Trophoblast cell (in vitro differentiated cells and primary cell): ENCODE measurements around the gene TMEM235.

Experiments
- DNase-seq, 2 donors: peaks; one replicate each; pipeline ENCODE4 v3.0.0-alpha.2; 2016
- H2AFZ ChIP-seq: 2 replicates; pipeline ENCODE4 v1.6.1; 2013; ENCODE audit warnings: low read length, moderate library complexity, mild to moderate bottlenecking; ENCODE audit not compliant: insufficient read depth, poor library complexity
- H2AK5ac ChIP-seq: 2 replicates; pipeline ENCODE4 v1.6.1; 2013; ENCODE audit warnings: mild to moderate bottlenecking, low read length
- H2BK120ac ChIP-seq: 2 replicates; pipeline ENCODE4 v1.6.1; 2013; ENCODE audit warnings: low read length, mild to moderate bottlenecking, moderate library complexity; ENCODE audit not compliant: insufficient read depth, poor library complexity
- H2BK12ac ChIP-seq: 2 replicates; pipeline ENCODE4 v1.6.1; 2013; ENCODE audit warnings: mild to moderate bottlenecking, low read length, moderate library complexity
- H2BK5ac ChIP-seq: 2 replicates; pipeline ENCODE4 v1.6.1; 2013; ENCODE audit warnings: low read length, low read depth, moderate library complexity, mild to moderate bottlenecking; ENCODE audit not compliant: poor library complexity
- H3K14ac ChIP-seq: 2 replicates; pipeline ENCODE4 v1.6.1; 2013; ENCODE audit warnings: mild to moderate bottlenecking, low read length
- H3K18ac ChIP-seq: 2 replicates; pipeline ENCODE4 v1.6.1; 2013; ENCODE audit warnings: mild to moderate bottlenecking, low read length
- H3K23ac ChIP-seq: 2 replicates; pipeline ENCODE4 v1.6.1; 2013; ENCODE audit warnings: low read length
- H3K27ac ChIP-seq: 2 replicates; pipeline ENCODE4 v1.5.1; 2013; ENCODE audit warnings: low read depth, mild to moderate bottlenecking, inconsistent platforms, low read length, moderate library complexity
- H3K27me3 ChIP-seq: 2 replicates; pipeline ENCODE4 v1.6.1; 2013; ENCODE audit warnings: inconsistent platforms, mild to moderate bottlenecking, low read length, moderate library complexity; ENCODE audit not compliant: insufficient read depth
- H3K36me3 ChIP-seq, 2 experiments: 1 replicate in 1 of 2; 2 replicates in 1 of 2; pipeline ENCODE4 v1.6.1; 2013; ENCODE audit warnings: low read length in 2 of 2, mild to moderate bottlenecking in 2 of 2, moderate library complexity in 1 of 2; ENCODE audit not compliant: insufficient read depth in 2 of 2, control insufficient read depth in 1 of 2
- H3K4ac ChIP-seq: 2 replicates; pipeline ENCODE4 v1.6.1; 2013; ENCODE audit warnings: low read depth, mild to moderate bottlenecking, low read length, moderate library complexity
- H3K4me1 ChIP-seq, 2 experiments: 1 replicate in 1 of 2; 2 replicates in 1 of 2; pipeline ENCODE4 v1.6.1; 2013; ENCODE audit warnings: low read length in 2 of 2, mild to moderate bottlenecking in 2 of 2, moderate library complexity in 1 of 2; ENCODE audit not compliant: insufficient read depth in 2 of 2, control insufficient read depth in 1 of 2
- H3K4me2 ChIP-seq: 2 replicates; pipeline ENCODE4 v1.6.1; 2013; ENCODE audit warnings: inconsistent platforms, mild to moderate bottlenecking, low read length, moderate library complexity
- H3K4me3 ChIP-seq: 2 replicates; pipeline ENCODE4 v1.5.1; 2013; ENCODE audit warnings: mild to moderate bottlenecking, low read depth, low read length, inconsistent platforms
- H3K79me1 ChIP-seq: one replicate; pipeline ENCODE4 v1.6.1; 2013; ENCODE audit warnings: low read length
- H3K79me2 ChIP-seq: 2 replicates; pipeline ENCODE4 v1.6.1; 2013; ENCODE audit warnings: low read length, mild to moderate bottlenecking; ENCODE audit not compliant: control insufficient read depth, insufficient read depth, poor library complexity
- H3K9ac ChIP-seq: 2 replicates; pipeline ENCODE4 v1.6.1; 2013; ENCODE audit warnings: mild to moderate bottlenecking, low read length
- H3K9me3 ChIP-seq: 2 replicates; pipeline ENCODE4 v1.6.1; 2013; ENCODE audit warnings: low read depth, mild to moderate bottlenecking, control low read depth, inconsistent platforms, low read length; ENCODE audit not compliant: insufficient read depth
- H4K12ac ChIP-seq: 2 replicates; pipeline ENCODE4 v1.6.1; 2013; ENCODE audit warnings: low read depth, mild to moderate bottlenecking, low read length, moderate library complexity
- H4K8ac ChIP-seq: 2 replicates; pipeline ENCODE4 v1.6.1; 2013; ENCODE audit warnings: low read depth, mild to moderate bottlenecking, low read length, moderate library complexity
- H4K91ac ChIP-seq: one replicate; pipeline ENCODE4 v1.6.1; 2013; ENCODE audit warnings: low read depth, mild to moderate bottlenecking, low read length, moderate library complexity
- WGBS: extraction: QIAGEN DNeasy Blood & Tissue Kit; methylation state at CpG from one replicate; pipeline ENCODE4 v1.1.7; 2013; ENCODE audit warnings: missing lambda C conversion rate; ENCODE audit not compliant: insufficient read length, insufficient coverage; ENCODE audit errors: extremely low coverage; 5-methylcytosine and 5-hydroxymethylcytosine counted together

TMEM235 gene

GRCh38 chr17:78197147-78197832 is 34.1 kb upstream of the TMEM235 start:
- H2AFZ ChIP-seq, result no peak overlapping the region
- H3K18ac ChIP-seq, result no peak overlapping the region

GRCh38 chr17:78200451-78200850 is 31.0 kb upstream of the TMEM235 start:
- Histone ChIP-seq H3K14ac (no peak overlapping the region), H3K4me2 (no peak overlapping the region), H2BK12ac (no peak overlapping the region), H3K18ac (no peak overlapping the region), H3K4me1 (peaks cover 12 to 13% of the 10 kb centered on the region in 2 experiments), H3K4ac (no peak overlapping the region), H3K79me2 (no peaks in the 10 kb centered on the region), H3K27ac (no peak overlapping the region), H3K27me3 (no peaks in the 10 kb centered on the region), H4K8ac (no peak overlapping the region), H3K9ac (no peak overlapping the region), H2AFZ (no peak overlapping the region), H4K12ac (no peak overlapping the region), H3K79me1 (peaks cover 4% of the 10 kb centered on the region), H3K4me3 (no peak overlapping the region), H2BK5ac (no peak overlapping the region), H3K36me3 (peaks cover 3 to 10% of the 10 kb centered on the region in 2 experiments), H2AK5ac (no peak overlapping the region), H4K91ac (no peak overlapping the region), H2BK120ac (no peak overlapping the region), H3K23ac (no peak overlapping the region), H3K9me3 (peaks cover 4% of the 10 kb centered on the region)
- DNase-seq, result no peak
- no CpG with 5 or more reads among the region's 6 CpGs for WGBS

More at GRCh38 chr17:78197147-78197832, 34.1 kb upstream of the TMEM235 start:
- DNase-seq, result peak; percentile 21 to 38
- Histone ChIP-seq H4K8ac (no peak overlapping the region), H2BK5ac (no peak overlapping the region), H3K23ac (no peak overlapping the region), H4K91ac (no peak overlapping the region), H3K9me3 (no peaks in the 10 kb centered on the region), H3K14ac (no peak overlapping the region), H3K4me2 (no peak overlapping the region), H3K79me1 (peaks cover 4% of the 10 kb centered on the region), H3K4me3 (no peak overlapping the region), H4K12ac (no peak overlapping the region), H3K36me3 (peaks cover 2% of the 10 kb centered on the region in 2 experiments), H3K27me3 (no peaks in the 10 kb centered on the region), H3K27ac (no peak overlapping the region), H2BK120ac (no peak overlapping the region), H3K79me2 (no peaks in the 10 kb centered on the region), H2BK12ac (no peak overlapping the region), H3K4ac (no peak overlapping the region), H3K4me1 (peaks cover 12 to 13% of the 10 kb centered on the region in 2 experiments), H3K9ac (no peak overlapping the region), H2AK5ac (no peak overlapping the region)
- WGBS, result no CpG with 5 or more reads among the region's 9 CpGs

- Histone ChIP-seq H3K79me2 (no peaks in the 10 kb centered on the region), H3K79me1 (peaks cover 4% of the 10 kb centered on the region), H4K12ac (no peak overlapping the region), H3K4me2 (no peak overlapping the region), H3K14ac (no peak overlapping the region), H2BK12ac (no peak overlapping the region), H3K27ac (no peak overlapping the region), H4K91ac (no peak overlapping the region), H3K9ac (no peak overlapping the region), H2AFZ (no peak overlapping the region), H2BK5ac (no peak overlapping the region), H3K27me3 (no peaks in the 10 kb centered on the region), H3K4me1 (peaks cover 12% of the 10 kb centered on the region in 2 experiments), H2BK120ac (no peak overlapping the region), H3K18ac (no peak overlapping the region), H3K4me3 (no peak overlapping the region), H4K8ac (no peak overlapping the region), H3K4ac (no peak overlapping the region), H3K9me3 (peaks cover 4% of the 10 kb centered on the region), H2AK5ac (no peak overlapping the region), H3K23ac (no peak overlapping the region), H3K36me3 (peaks cover 3 to 10% of the 10 kb centered on the region in 2 experiments)
- no peak for DNase-seq
- no CpG with 5 or more reads among the region's 8 CpGs for WGBS
Measured at GRCh38 chr17:78202666-78203065, 28.8 kb upstream of the TMEM235 start.

GRCh38 chr17:78204387-78205123 is 26.9 kb upstream of the TMEM235 start:
- WGBS, result no CpG with 5 or more reads among the region's 22 CpGs
- Histone ChIP-seq H3K27ac (no peak overlapping the region), H2BK12ac (no peak overlapping the region), H3K4me3 (no peak overlapping the region), H3K9ac (no peak overlapping the region), H3K4me2 (no peak overlapping the region), H3K4me1 (peaks cover 2 to 3% of the 10 kb centered on the region in 2 experiments), H4K8ac (no peak overlapping the region), H2BK120ac (no peak overlapping the region), H3K27me3 (no peaks in the 10 kb centered on the region), H3K23ac (no peak overlapping the region), H3K4ac (no peak overlapping the region), H2AFZ (no peak overlapping the region), H3K79me1 (peaks cover 2% of the 10 kb centered on the region), H3K18ac (no peak overlapping the region), H3K36me3 (peaks cover 3 to 10% of the 10 kb centered on the region in 2 experiments), H3K14ac (no peak overlapping the region), H4K12ac (no peak overlapping the region), H2AK5ac (no peak overlapping the region), H4K91ac (no peak overlapping the region), H3K79me2 (no peaks in the 10 kb centered on the region), H2BK5ac (no peak overlapping the region), H3K9me3 (peaks cover 4% of the 10 kb centered on the region)
- no peak for DNase-seq
